Heart left ventricle (tissue), 16 donors: Measurements from ENCODE around the gene LRRTM4. TPM values are rescaled to one million over a fixed set of nuclear protein-coding genes. Genes with fewer than 3 reads are reported as not detected.

Experiments used
- ATAC-seq, 4 donors: fragments of 200-7000 bp; cut with Tn5 transposase; one replicate each; pipeline ENCODE4 v1.9.1; 2020 to 2022; ENCODE audit warnings: moderate library complexity in 4 of 4, mild to moderate bottlenecking in 3 of 4, moderate number of reproducible peaks in 1 of 4
- DNase-seq, 5 donors: peaks; one replicate each; pipeline ENCODE4 v3.0.0-alpha.2; 2020
- H3K27ac ChIP-seq, 12 donors: fragments of 200-600 bp; sonication (generic) in 4 of 12; one replicate each; pipeline versions ENCODE4 v1.5.0 to v1.8.0; 2016 to 2022; ENCODE audit warnings: mild to moderate bottlenecking in 2 of 12
- H3K27me3 ChIP-seq, 9 donors: fragments of 200-600 bp; sonication (generic) in 2 of 9; one replicate each; pipeline versions ENCODE4 v1.5.1 to v1.8.0; 2016 to 2022; ENCODE audit warnings: mild to moderate bottlenecking in 3 of 9
- H3K36me3 ChIP-seq, 9 donors: fragments of 200-600 bp; sonication (generic) in 2 of 9; one replicate each; pipeline versions ENCODE4 v1.5.0 to v1.8.0; 2018 to 2022; ENCODE audit warnings: mild to moderate bottlenecking in 2 of 9
- H3K4me1 ChIP-seq, 12 donors: fragments of 200-600 bp; sonication (generic) in 4 of 12; one replicate each; pipeline versions ENCODE4 v1.5.0 to v1.8.0; 2016 to 2022; ENCODE audit warnings: mild to moderate bottlenecking in 3 of 12
- H3K4me3 ChIP-seq, 12 donors: fragments of 200-600 bp; sonication (generic) in 4 of 12; one replicate each; pipeline versions ENCODE4 v1.5.0 to v1.8.0; 2017 to 2022; ENCODE audit warnings: mild to moderate bottlenecking in 9 of 12, moderate library complexity in 4 of 12
- H3K9me3 ChIP-seq, 12 donors: fragments of 200-600 bp; sonication (generic) in 4 of 12; one replicate each; pipeline versions ENCODE4 v1.5.0 to v1.8.0; 2016 to 2022; ENCODE audit warnings: mild to moderate bottlenecking in 1 of 12
- POLR2A ChIP-seq, 2 donors: fragments of 450-650 bp; IDR thresholded peaks; one replicate each; pipeline ENCODE4 v1.6.1; 2017; ENCODE audit warnings: antibody characterized with exemption in 2 of 2, mild to moderate bottlenecking in 2 of 2, moderate library complexity in 2 of 2
- WGBS, 4 donors: extraction: QIAGEN DNeasy Blood & Tissue Kit in 2 of 4; methylation state at CpG; one replicate each; pipeline versions ENCODE4 v1.1.5 to v1.1.7; 2013 to 2018; 5-methylcytosine and 5-hydroxymethylcytosine counted together
- intact Hi-C, 10 donors: fragments of 100-400 bp; cut with DNase I; formaldehyde crosslinking; loops; one replicate each; pipeline versions ENCODE4 v1.11.1 to v1.14.2; 2022
- polyA plus RNA-seq, 2 donors: library from polyadenylated mRNA; stranded (reverse); fragments of 200-250 nt; gene quantifications; one replicate each; pipeline ENCODE4 v1.2.3, GENCODE V29; 2013
- total RNA-seq, 9 donors: library from RNA; depleted of rRNA in 2 of 9; stranded (reverse); fragments of >200 nt in 2 of 9; fragmentation: NEBNext Ultra II Directional in 3 of 9; extraction: Animal tissue kit (Norgen Biotek cat#: 25700) in 3 of 9; gene quantifications; one replicate each; pipeline versions ENCODE4 v1.1.0 to v1.2.4, GENCODE V29; 2016 to 2023
- TF ChIP-seq, protein P1 (sequence below), 12 donors: fragments of 200-600 bp; sonication (generic) in 4 of 12; IDR thresholded peaks; one replicate each; pipeline versions ENCODE4 v1.5.0 to v1.8.0; 2018 to 2022; ENCODE audit warnings: antibody characterized with exemption in 12 of 12, mild to moderate bottlenecking in 5 of 12
- donor health status: ischemic (EF 13 %, LVEDD 7.1; RV severe dilation, severe dysfunction).
- donor health status: healthy with polysubstance abuse.
- donor health status: DM: no; HTN: yes; CAD: no.
- donor health status: DM: no; HTN: no; CAD: no.
- donor health status: ischemic (EF 25% LVEDD 6.9; RV normal size, moderate dysfunction).
- donor health status: ischemic (EF 25% LVEDD 5.7; RV mildly dilated, moderate dysfunction).
- donor health status: healthy.
- donor health status: DM: yes; HTN: yes; CAD: no.
- donor health status: ischemic (EF 35%, LVEDD 5.7; RV mildly dilated, moderate dysfunction).
- donor health status: nonischemic (EF 11% LVEDD 7.7; RV severe dilation, severe dysfunction).
- donor health status: DM: yes; HTN: yes; CAD: no.
- donor health status: PGD.
- donor health status: ischemic (EF 29% LVEDD 5.4; RV normal size, mild dysfunction).
- donor health status: nonischemic (EF 23%, LVEDD 6.1; RV moderate dilation, normal function).

LRRTM4 gene
- total and polyA plus RNA-seq, 11 donors, result 0.15 to 1.3 (median 0.50) TPM; not detected in 1

DNA sequence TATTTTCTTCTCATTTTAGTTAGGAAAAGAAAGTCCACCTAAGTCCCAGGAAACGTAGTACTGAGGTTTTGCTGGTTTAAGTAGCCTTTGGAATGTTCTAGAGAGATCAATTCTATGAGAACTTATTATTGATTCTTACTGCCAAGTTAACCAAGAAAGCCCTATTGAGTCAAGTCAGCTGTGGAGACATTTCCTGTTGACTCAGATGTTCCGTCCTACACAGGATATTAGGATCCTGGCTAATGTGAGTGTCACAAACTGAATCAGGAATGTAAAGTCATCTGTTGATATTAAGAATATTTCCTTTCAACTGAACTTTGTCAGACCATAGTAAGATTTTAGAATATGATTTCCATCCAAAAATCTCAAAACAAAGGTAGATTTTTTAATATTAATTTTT lies 654.3 kb downstream of the LRRTM4 start:
- intact Hi-C loops, result no loop called here
- ATAC-seq (peak in 1 of 4 donors; percentile 28), DNase-seq (no peak)
- no peaks in the 10 kb centered on the region for H3K4me1 ChIP-seq
- TF ChIP-seq, protein P1, sequence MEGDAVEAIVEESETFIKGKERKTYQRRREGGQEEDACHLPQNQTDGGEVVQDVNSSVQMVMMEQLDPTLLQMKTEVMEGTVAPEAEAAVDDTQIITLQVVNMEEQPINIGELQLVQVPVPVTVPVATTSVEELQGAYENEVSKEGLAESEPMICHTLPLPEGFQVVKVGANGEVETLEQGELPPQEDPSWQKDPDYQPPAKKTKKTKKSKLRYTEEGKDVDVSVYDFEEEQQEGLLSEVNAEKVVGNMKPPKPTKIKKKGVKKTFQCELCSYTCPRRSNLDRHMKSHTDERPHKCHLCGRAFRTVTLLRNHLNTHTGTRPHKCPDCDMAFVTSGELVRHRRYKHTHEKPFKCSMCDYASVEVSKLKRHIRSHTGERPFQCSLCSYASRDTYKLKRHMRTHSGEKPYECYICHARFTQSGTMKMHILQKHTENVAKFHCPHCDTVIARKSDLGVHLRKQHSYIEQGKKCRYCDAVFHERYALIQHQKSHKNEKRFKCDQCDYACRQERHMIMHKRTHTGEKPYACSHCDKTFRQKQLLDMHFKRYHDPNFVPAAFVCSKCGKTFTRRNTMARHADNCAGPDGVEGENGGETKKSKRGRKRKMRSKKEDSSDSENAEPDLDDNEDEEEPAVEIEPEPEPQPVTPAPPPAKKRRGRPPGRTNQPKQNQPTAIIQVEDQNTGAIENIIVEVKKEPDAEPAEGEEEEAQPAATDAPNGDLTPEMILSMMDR (IDR thresholded peaks at IDR 0.05), result no peak
- no peak for TF ChIP-seq POLR2A (IDR thresholded peaks at IDR 0.05)
- no peaks in the 10 kb centered on the region for H3K36me3 ChIP-seq
- 37 to 48% (median 42%) methylated on average over 2 of the region's 2 CpGs for WGBS, 4 donors
- H3K4me3 ChIP-seq, result no peak overlapping the region
- H3K27ac ChIP-seq, result no peak overlapping the region
- no peaks in the 10 kb centered on the region for H3K9me3 ChIP-seq
- H3K27me3 ChIP-seq, result no peaks in the 10 kb centered on the region

DNA sequence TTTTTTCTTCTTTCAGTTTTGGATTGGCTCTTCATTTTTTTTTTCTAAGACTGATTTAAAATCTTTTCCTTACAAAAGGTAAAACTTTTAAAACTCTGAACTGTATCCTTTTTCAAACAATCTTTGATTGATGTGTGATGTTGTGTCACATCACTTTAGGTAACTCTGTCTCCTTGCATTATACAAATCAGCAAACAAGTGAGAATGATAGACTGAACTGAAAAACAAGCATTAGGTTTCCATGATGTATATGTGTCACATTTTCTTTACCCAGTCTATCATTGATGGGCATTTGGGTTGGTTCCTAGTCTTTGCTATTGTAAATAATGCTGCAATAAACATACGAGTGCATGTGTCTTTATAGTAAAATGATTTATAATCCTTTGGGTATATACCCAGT lies 655.7 kb downstream of the LRRTM4 start:
- intact Hi-C loops, result no loop called here

DNA sequence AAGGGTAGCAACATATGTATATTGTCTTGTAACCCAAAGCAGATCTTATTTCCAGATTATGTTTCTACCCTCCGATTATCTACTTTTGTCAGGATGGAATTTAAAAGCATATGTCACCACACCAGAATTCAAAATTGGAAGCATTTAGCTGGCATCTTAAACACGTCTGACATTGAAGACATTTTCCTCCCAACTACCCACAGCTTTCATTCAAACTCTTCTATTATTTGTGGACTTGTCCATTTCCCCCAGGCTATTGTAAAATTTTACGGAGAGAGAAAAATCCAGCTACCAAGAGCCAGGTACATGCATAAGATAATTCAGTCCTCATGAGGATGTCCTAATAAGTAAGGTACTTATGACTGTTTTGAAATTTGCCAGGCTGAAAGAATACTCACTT lies 659.3 kb downstream of the LRRTM4 start:
- TF ChIP-seq, protein P1 (IDR thresholded peaks at IDR 0.05), result no peak
- TF ChIP-seq POLR2A (IDR thresholded peaks at IDR 0.05), result no peak
- ATAC-seq (no peak), DNase-seq (no peak)
- Histone ChIP-seq H3K27ac (no peak overlapping the region), H3K36me3 (no peaks in the 10 kb centered on the region), H3K9me3 (no peaks in the 10 kb centered on the region), H3K4me1 (no peaks in the 10 kb centered on the region), H3K27me3 (no peaks in the 10 kb centered on the region), H3K4me3 (no peak overlapping the region)
- intact Hi-C loops, result no loop called here
- 65 to 79% (median 68%) methylated on average over 3 of the region's 3 CpGs for WGBS, 4 donors

More for the DNA sequence above, 655.7 kb downstream of the LRRTM4 start:
- Histone ChIP-seq H3K9me3 (no peaks in the 10 kb centered on the region), H3K27ac (no peak overlapping the region), H3K36me3 (no peaks in the 10 kb centered on the region), H3K4me1 (no peaks in the 10 kb centered on the region), H3K27me3 (no peaks in the 10 kb centered on the region), H3K4me3 (no peak overlapping the region)
- no peak for DNase-seq
- 83 to 88% (median 84%) methylated on average over 1 of the region's 1 CpG for WGBS, 4 donors
- TF ChIP-seq, protein P1 (IDR thresholded peaks at IDR 0.05), result no peak
- TF ChIP-seq POLR2A (IDR thresholded peaks at IDR 0.05), result no peak
- ATAC-seq, result no peak

DNA sequence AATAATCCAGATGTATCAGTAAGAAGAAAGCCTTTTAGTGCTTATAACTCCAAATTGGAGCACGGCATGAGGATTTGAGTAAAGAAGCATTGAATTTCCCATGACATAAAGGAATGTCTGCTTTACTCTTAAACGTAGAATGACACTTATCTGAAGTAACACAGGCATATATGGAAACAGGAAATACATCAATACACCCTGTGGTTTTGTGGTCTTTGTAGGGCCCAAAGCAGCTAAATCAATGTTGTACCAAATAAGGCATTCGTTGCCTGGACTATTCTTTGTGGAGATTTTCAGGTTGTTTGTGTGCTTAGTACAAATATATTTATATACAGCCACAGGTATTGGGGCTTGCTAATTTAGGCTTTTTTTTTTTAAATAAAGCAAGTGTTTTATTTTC lies 660.5 kb downstream of the LRRTM4 start:
- TF ChIP-seq, protein P1 (IDR thresholded peaks at IDR 0.05), result no peak
- no peak for TF ChIP-seq POLR2A (IDR thresholded peaks at IDR 0.05)
- Histone ChIP-seq H3K4me3 (no peak overlapping the region), H3K27me3 (no peaks in the 10 kb centered on the region), H3K27ac (no peak overlapping the region), H3K4me1 (no peaks in the 10 kb centered on the region), H3K36me3 (no peaks in the 10 kb centered on the region), H3K9me3 (no peaks in the 10 kb centered on the region)
- ATAC-seq, result no peak
- intact Hi-C loops, result no loop called here
- 47 to 57% (median 51%) methylated on average over 3 of the region's 3 CpGs for WGBS, 4 donors
- no peak for DNase-seq
